GM19193 (cell line): ENCODE results near the gene KLF1.

Experiments used
- POLR2A ChIP-seq: IDR thresholded peaks from 4 replicates; pipeline ENCODE4 v1.6.1; 2011; ENCODE audit not compliant: insufficient read depth, insufficient read length; ENCODE audit errors: extremely low read depth

The KLF1 gene

GRCh38 chr19:12880551-12881171 lies 6.3 kb downstream of the KLF1 start:
- TF ChIP-seq POLR2A: no peak

- TF ChIP-seq POLR2A: no peak
Measured at GRCh38 chr19:12875086-12875485, 11.9 kb downstream of the KLF1 start.

DNA sequence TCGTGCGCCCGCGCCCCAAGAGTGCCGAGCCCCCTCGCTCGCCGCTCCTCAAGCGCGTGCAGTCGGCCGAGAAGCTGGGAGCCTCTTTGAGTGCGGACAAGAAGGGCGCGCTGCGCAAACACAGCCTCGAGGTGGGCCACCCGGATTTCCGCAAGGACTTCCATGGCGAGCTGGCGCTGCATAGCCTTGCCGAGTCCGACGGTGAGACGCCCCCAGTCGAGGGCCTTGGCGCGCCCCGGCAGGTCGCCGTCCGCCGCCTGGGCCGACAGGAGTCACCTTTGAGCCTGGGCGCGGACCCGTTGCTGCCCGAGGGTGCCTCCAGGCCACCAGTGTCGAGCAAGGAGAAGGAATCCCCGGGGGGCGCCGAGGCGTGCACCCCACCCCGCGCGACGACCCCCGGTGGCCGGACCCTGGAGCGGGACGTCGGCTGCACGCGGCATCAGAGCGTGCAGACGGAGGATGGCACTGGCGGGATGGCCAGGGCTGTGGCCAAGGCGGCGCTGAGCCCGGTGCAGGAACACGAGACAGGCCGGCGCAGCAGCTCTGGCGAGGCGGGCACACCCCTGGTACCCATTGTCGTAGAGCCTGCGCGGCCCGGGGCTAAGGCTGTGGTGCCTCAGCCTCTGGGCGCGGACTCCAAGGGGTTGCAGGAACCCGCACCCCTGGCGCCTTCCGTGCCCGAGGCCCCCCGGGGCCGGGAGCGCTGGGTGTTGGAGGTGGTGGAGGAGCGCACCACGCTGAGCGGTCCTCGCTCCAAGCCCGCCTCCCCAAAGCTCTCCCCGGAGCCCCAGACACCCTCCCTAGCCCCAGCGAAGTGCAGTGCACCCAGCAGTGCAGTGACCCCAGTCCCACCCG lies 12.9 kb downstream of the KLF1 start:
- no peak for TF ChIP-seq POLR2A

GRCh38 chr19:12872941-12873890 lies 13.8 kb downstream of the KLF1 start:
- no peak for TF ChIP-seq POLR2A

- TF ChIP-seq POLR2A: no peak
Measured at GRCh38 chr19:12872255-12872654, 14.7 kb downstream of the KLF1 start.

GRCh38 chr19:12871681-12872080 lies 15.3 kb downstream of the KLF1 start:
- TF ChIP-seq POLR2A: no peak

DNA sequence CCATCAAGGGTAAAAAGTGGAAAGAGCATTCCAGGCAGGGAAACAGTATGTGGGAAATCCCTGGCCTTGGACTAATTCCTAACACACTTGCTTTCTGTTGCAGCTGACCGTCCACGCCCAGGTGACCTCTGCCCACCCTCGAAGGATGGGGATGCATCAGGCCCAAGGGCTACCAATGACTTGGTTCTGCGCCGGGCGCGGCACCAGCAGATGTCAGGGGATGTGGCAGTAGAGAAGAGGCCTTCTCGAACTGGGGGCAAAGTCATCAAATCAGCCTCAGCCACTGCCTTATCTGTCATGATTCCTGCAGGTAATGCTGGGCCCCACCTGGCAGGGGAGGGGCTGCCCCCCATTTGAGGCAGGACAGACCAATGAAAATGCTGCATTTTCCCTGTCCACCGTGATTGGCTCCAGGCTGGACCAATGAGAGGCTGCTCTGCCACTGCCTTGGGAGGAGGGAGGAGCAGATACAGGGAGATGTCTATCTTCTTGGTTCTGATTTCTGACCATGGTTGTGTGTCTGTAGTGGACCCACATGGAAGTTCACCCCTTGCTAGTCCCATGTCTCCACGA lies 18.4 kb downstream of the KLF1 start:
- no peak for TF ChIP-seq POLR2A

- TF ChIP-seq POLR2A: peak; percentile 40
Measured at GRCh38 chr19:12867120-12868099, 19.6 kb downstream of the KLF1 start.

DNA sequence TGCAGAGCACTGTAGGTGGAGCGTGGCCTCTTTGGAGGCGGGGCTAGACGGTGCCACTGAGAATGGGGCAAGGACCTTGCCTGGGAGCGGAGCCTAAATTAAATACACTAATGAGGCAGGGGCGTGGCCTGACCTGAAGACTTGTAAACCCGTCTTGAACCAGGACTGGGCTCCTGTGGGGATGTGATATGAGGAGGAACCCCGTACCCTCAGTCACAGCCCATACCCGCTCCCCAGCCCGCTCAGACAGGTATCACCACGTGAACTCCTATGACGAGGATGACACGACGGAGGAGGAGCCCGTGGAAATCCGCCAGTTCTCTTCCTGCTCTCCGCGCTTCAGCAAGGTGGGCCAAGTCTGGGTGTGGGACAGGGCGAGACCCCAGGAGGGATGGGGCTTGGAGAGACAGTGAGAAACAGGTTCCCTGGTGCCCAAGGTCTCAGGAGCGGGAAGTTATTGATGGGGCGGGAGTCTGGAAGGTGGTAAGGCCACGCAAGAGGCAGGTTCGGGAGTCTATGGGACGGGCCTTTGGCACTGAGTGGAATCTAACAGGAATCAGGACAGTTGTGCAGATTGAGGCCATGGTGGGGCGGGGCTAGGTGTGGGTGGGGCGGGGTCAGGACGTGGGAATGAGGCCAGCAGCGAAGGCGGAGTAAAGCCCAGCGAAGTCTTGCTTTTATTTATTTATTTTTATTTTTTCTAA lies 20.4 kb downstream of the KLF1 start:
- no peak for TF ChIP-seq POLR2A

GRCh38 chr19:12865746-12866415 lies 21.1 kb downstream of the KLF1 start:
- no peak for TF ChIP-seq POLR2A

GRCh38 chr19:12864721-12865715 lies 22.0 kb downstream of the KLF1 start:
- no peak for TF ChIP-seq POLR2A
